IPS-18a (cell line): ENCODE data around the gene SYT2.
"Not testable (repeated sequence)": the region's sequence is repeated elsewhere in the genome, so short reads cannot be mapped to it uniquely, and the experiment has no call there.

Experiments
- H3K27ac ChIP-seq: one replicate; pipeline ENCODE4 v1.5.1; 2013; ENCODE audit warnings: low read length
- H3K27me3 ChIP-seq: one replicate; pipeline ENCODE4 v1.6.1; 2013; ENCODE audit warnings: mild to moderate bottlenecking, low read length; ENCODE audit not compliant: control insufficient read depth, insufficient read depth
- H3K36me3 ChIP-seq: one replicate; pipeline ENCODE4 v1.6.1; 2013; ENCODE audit warnings: low read depth, low read length; ENCODE audit not compliant: control insufficient read depth
- H3K4me1 ChIP-seq: one replicate; pipeline ENCODE4 v1.6.1; 2013; ENCODE audit warnings: low read depth, low read length; ENCODE audit not compliant: control insufficient read depth
- H3K4me3 ChIP-seq: one replicate; pipeline ENCODE4 v1.5.1; 2013; ENCODE audit warnings: low read length
- H3K9ac ChIP-seq: one replicate; pipeline ENCODE4 v1.6.1; 2013; ENCODE audit warnings: mild to moderate bottlenecking, low read length, moderate library complexity
- H3K9me3 ChIP-seq: one replicate; pipeline ENCODE4 v1.6.1; 2013; ENCODE audit warnings: low read depth, low read length; ENCODE audit not compliant: control insufficient read depth

The SYT2 gene

DNA sequence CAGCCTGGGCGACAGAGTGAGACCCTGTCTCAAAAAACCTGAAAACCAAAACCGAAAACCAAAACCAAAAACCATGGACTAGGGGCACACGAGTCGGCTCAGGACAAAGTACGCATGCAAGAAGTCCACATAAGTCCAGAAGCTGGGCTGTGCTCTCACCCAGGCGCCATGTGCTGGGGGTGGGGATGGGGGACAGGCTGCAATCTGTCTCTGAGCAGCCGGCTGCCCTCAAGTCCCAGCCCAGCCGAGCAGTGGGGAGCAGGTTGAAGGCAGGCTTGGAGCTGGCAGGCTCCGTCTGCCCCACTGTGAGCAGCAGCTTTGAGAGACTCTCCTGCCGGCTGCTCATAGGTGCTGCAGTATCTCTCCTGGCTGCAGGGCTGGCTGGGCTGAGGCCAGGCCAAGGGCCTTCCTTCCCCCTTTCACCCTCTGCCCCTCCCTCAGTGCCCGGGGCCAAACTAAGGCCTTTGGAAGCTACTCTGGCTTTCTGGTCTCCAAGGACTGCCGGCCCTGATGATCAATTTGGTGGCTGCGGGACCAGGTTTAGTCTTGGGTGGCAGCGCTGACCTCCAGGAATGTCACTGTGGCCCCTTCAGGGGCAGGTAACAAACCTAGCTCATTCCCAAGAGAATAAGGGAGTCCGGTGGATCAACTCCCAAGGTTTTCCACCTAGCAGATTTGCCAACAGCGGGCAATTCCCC lies 72.8 kb downstream of the SYT2 start:
- not testable (repeated sequence) for H3K27ac ChIP-seq, H3K9ac ChIP-seq, H3K36me3 ChIP-seq, H3K9me3 ChIP-seq
- H3K27me3 ChIP-seq, result peaks cover 14% of the 10 kb centered on the region
- H3K4me3 ChIP-seq, result peak overlapping the region; percentile 13
- peaks cover 10% of the 10 kb centered on the region for H3K4me1 ChIP-seq

DNA sequence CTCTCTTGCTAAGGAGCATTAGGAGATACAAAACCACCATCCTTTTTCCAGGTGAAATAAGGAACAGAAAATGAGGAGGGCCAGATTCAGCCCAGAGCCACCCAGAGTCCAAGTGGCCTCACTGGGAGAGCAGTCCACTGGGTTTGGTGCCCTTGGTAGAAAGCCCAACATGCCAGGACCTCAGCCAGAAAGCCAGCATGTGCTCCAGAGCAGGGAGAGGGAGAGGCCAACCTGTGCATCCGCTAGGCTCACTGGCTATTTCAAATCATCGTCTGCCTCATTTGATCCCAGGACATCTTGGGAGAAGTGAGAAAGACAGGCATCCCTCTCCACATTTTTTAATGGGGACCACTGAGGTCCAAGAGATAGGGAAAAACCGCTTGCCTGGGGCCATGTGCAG lies 74.1 kb downstream of the SYT2 start:
- H3K27me3 ChIP-seq, H3K36me3 ChIP-seq, H3K9me3 ChIP-seq, H3K4me3 ChIP-seq, H3K27ac ChIP-seq, H3K9ac ChIP-seq: not testable (repeated sequence)
- peaks cover 10% of the 10 kb centered on the region for H3K4me1 ChIP-seq

DNA sequence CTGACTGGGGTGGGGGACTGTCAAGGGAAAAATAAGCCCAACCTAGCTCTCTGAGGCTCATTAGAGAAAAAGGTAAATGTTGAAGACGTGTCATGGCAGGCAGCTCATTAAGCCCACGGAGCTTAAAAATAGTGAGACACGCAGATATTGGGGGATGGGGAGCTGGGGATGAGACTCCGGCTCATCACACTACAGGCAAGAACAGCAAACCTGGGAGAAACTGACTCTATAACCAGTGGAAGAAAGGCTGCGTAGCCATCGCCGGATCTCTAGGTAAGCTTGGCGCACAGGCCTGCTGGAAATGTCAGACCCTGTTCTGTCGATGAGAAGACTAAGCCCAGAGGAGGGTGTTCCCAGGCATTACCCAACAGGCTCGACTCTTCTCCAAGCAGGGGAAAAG lies 78.0 kb downstream of the SYT2 start:
- Histone ChIP-seq H3K4me3 (no peak overlapping the region), H3K9me3 (no peaks in the 10 kb centered on the region), H3K9ac (no peak overlapping the region), H3K4me1 (peaks cover 2% of the 10 kb centered on the region), H3K36me3 (no peaks in the 10 kb centered on the region), H3K27me3 (no peaks in the 10 kb centered on the region), H3K27ac (no peak overlapping the region)

DNA sequence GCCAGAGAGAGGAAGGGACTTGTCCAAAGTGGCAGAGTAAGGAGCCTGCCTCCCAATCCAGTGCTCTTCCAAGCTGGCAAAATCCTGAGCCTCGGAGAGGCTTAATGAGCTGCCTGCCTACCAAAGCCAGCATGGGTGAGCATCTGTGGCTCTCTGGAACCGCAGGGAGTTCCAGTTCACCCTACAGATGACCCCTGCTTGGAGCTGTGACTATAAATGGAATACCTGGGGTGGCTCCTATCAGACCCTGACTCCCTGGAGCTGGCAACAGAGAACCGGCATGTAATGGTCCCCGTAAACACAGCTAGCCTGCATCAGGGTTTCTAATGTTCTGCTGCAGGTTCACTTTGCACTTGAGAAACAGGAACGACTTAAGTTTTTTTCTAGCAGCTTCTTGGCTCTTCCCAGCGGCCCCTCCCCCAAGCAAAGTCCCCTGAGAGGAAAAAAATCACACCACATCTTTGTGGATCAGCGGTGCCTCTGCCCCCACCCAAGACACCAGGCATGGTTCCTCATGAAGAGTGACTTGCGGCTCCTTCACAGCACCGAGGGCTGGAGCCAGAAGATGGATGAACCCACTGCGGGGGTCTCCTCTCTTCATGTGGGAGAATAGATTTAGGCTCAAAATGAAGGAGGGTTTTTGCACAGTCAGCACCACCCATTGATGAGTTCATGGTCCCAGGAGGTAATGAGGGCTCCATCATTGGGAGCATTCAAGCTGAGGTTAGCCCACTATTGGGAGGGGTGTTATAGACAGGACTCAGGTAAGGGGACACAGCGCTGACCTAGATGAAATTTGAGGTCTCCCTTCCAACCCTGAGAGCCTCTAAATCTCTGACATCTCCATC lies 79.0 kb downstream of the SYT2 start:
- no peaks in the 10 kb centered on the region for H3K27me3 ChIP-seq
- peaks cover 4% of the 10 kb centered on the region for H3K4me1 ChIP-seq
- H3K27ac ChIP-seq, result no peak overlapping the region
- no peaks in the 10 kb centered on the region for H3K9me3 ChIP-seq
- H3K4me3 ChIP-seq, result no peak overlapping the region
- no peak overlapping the region for H3K9ac ChIP-seq
- H3K36me3 ChIP-seq, result no peaks in the 10 kb centered on the region

DNA sequence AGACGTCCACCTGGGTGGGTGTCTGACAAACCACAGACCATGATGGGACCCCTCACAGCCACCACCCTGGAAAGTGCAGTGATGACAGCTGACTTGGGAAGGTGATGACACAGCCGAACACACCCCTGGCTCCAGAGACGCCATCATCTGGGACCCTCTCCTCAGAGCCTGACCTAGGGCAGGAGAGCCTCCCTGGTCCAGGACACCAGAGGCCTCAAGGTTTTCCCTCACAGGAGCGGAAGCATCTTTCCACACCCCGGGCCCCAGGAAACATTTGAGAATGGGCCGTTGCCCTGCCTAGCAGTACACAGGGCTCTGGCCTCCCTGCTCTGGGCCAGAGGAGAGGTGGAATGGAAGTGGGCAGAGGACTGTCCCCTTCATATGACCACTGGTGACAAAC lies 79.7 kb downstream of the SYT2 start:
- no peaks in the 10 kb centered on the region for H3K27me3 ChIP-seq
- no peaks in the 10 kb centered on the region for H3K36me3 ChIP-seq
- no peak overlapping the region for H3K27ac ChIP-seq
- no peak overlapping the region for H3K4me3 ChIP-seq
- no peaks in the 10 kb centered on the region for H3K9me3 ChIP-seq
- peaks cover 4% of the 10 kb centered on the region for H3K4me1 ChIP-seq
- no peak overlapping the region for H3K9ac ChIP-seq

DNA sequence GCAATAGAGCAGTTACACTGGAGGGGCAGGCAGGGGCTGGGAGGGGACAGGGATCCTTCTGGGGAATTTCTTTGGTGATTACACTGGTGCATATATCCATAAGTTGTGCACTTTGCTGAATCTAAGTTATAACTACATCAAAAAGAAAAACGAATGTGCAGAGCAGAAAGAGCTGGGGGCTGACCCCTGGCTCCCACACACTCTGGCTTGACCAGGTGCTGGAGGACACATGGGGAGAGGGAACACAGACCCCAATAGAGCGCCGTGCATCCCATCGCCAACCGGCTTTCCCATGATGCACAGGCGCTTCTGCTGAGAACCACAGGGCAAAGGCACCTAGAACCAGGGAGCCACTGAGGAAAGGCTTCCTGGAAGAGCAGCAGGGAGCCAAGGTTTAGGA lies 80.2 kb downstream of the SYT2 start:
- H3K36me3 ChIP-seq, H3K9me3 ChIP-seq, H3K9ac ChIP-seq, H3K27ac ChIP-seq, H3K27me3 ChIP-seq, H3K4me3 ChIP-seq, H3K4me1 ChIP-seq: not testable (repeated sequence)

DNA sequence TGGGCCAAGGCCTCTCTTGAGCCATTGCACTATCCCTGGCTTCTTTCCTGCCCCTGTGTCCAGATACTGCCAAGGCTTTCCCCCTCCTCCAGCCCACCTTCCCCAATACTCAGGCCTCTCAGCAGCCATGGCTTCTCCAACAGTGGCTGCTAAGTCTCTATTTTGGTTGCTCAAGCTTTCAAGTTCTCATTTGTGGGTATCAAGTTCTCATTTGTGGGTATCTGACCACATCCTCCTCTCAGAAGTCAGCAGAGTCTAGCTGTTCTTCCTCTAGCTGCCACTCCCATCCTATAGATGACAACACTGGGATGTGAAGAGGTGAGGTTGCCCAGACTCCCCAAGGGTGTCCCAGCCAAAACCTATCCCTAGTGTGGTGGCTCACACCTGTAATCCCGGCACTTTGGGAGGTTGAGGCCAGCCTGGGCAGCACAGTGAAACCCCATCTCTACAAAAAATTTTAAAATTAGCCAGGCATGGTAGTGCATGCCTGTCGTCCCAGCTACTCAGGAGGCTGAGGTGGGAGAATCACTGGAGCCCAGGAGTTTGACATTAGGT lies 80.9 kb downstream of the SYT2 start:
- H3K27ac ChIP-seq, H3K27me3 ChIP-seq, H3K36me3 ChIP-seq, H3K4me1 ChIP-seq, H3K9me3 ChIP-seq, H3K4me3 ChIP-seq, H3K9ac ChIP-seq: not testable (repeated sequence)

DNA sequence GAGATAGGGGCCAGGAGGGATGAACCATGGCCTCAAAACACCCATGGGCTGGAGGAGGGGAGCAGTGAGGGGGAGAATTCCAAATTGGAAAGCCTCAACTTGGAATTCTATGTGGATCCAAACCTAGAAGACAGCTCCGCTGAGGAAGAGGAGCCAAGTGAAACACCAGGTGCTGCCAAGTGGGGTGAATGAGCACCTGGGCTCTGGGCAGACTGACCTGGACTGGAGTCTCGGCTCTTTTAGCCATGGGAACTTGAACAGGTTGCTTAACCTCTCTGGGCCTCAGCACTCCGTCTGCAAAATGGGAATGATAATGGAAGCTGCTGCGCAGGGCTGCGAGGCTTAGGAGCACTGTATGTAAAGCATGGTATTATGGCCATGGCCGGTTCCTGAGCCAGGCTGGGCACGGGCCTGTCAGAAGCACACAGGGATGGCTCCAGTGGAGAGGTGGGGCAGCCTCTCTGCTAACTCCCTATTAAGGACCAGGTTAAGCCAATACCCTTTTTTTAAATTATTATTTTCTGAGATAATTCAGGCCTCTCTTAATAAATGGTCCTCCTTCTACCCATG lies 81.5 kb downstream of the SYT2 start:
- H3K9ac ChIP-seq, result no peak overlapping the region
- no peak overlapping the region for H3K27ac ChIP-seq
- no peaks in the 10 kb centered on the region for H3K9me3 ChIP-seq
- peaks cover 4% of the 10 kb centered on the region for H3K4me1 ChIP-seq
- H3K27me3 ChIP-seq, result no peaks in the 10 kb centered on the region
- H3K36me3 ChIP-seq, result no peaks in the 10 kb centered on the region
- H3K4me3 ChIP-seq, result no peak overlapping the region

DNA sequence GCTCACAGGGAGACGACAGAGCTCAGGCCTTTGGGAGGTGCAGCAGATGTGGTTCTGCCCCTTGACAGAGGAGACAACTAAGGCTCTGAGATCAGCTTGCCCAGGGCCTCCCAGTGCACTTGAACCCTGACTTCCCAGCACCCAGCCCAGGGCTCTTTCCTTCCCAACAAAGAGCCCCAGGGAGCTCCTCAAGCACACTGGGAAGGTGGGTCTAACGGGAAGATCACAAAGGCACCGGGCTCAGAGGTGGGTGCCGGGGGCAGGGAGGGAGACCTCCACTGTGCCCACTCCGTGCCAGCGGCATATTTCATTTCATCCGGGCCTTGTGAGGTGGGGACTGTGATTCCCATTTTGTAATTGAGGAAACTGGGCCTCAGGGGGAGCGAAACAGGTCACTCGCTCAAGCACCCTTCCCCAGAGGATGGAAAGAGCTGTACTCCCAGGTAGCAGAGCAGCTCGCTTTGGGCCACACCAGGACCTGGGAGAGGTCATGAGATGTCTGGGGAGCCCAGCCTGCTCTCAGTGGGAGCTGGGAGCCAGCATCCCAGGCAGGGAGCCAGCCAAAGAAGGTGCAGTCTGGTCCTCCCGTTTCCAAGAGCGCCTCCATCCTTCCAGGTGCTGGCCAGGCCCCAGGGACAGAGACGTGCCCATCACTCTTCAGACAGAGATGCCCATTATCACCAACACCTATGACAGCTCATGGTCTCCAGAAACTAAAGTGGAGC lies 82.3 kb downstream of the SYT2 start:
- H3K4me3 ChIP-seq, result no peak overlapping the region
- H3K36me3 ChIP-seq, result no peaks in the 10 kb centered on the region
- H3K27me3 ChIP-seq, result no peaks in the 10 kb centered on the region
- no peak overlapping the region for H3K27ac ChIP-seq
- H3K4me1 ChIP-seq, result peaks cover 4% of the 10 kb centered on the region
- H3K9me3 ChIP-seq, result no peaks in the 10 kb centered on the region
- no peak overlapping the region for H3K9ac ChIP-seq

DNA sequence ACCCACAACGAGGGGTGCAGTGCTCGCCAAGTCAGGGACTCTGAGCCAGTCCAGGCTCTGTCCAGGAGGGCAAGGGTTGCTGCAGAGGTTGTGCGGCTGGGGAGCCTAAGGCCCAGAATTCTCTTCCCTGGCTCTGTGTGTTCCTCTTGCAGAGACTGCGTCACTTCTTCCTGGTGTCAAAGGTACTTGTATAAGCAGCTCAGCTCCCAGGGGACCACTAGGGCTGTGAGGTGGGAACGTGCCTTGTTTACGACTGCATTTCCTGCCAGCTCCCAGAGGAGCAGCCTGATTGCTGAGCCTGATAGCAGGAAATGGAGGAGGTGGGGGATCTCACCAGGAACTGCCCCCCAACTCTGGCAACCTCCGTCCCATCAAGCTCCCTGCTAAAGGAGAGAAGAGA lies 83.2 kb downstream of the SYT2 start:
- H3K36me3 ChIP-seq, H3K4me3 ChIP-seq, H3K4me1 ChIP-seq, H3K27ac ChIP-seq, H3K9me3 ChIP-seq, H3K9ac ChIP-seq, H3K27me3 ChIP-seq: not testable (repeated sequence)
